A549 (cell line): ENCODE results near the gene ORM1.

ENCODE experiments used
- CTCF ChIP-seq: fragments of >200 bp; sonication (Bioruptor Twin); formaldehyde crosslinking; IDR thresholded peaks from 3 replicates; pipeline ENCODE4 v1.5.1; 2016
- HDAC2 ChIP-seq: fragments of 200-600 bp; sonication (generic); IDR thresholded peaks from 2 replicates; pipeline ENCODE4 v1.6.1; 2016
- JUNB ChIP-seq: fragments of >200 bp; sonication (Bioruptor Twin); formaldehyde crosslinking; IDR thresholded peaks from 2 replicates; pipeline ENCODE4 v1.6.1; 2016
- MAX ChIP-seq: IDR thresholded peaks from 2 replicates; pipeline ENCODE4 v1.6.1; 2012
- POLR2A ChIP-seq: IDR thresholded peaks from 2 replicates; pipeline ENCODE4 v1.6.1; 2012; ENCODE audit warnings: mild to moderate bottlenecking, low read length
- USF2 ChIP-seq: fragments of 450-650 bp; IDR thresholded peaks from 2 replicates; pipeline ENCODE4 v1.6.1; 2014; ENCODE audit warnings: antibody characterized with exemption

- TF ChIP-seq CTCF = no peak
- no peak for TF ChIP-seq POLR2A
- TF ChIP-seq MAX = no peak
- no peak for TF ChIP-seq USF2
- no peak for TF ChIP-seq JUNB
- no peak for TF ChIP-seq HDAC2
These were observed 21.8 kb upstream of the ORM1 start for GRCh38 chr9:114300846-114301797.
